Measurements from ENCODE around the gene SCRN3. TPM values are rescaled to one million over a fixed set of nuclear protein-coding genes. Genes with fewer than 3 reads are reported as not detected.
"Not testable (repeated sequence)": the region's sequence is repeated elsewhere in the genome, so short reads cannot be mapped to it uniquely, and the experiment has no call there.

SCRN3 gene
- total and polyA plus RNA-seq, 8 donors, result 4.3 to 39.7 (median 14.5) TPM

GRCh38 chr2:174385201-174385600 is 10.3 kb upstream of the SCRN3 start:
- intact Hi-C loops (cut with DNase I; ENCODE audit: low total_unique reads), result no loop called here
- H3K4me3 ChIP-seq, result no peak overlapping the region
- 86 to 93% (median 88%) methylated on average over 3 of the region's 3 CpGs for WGBS, 5 donors
- no peak overlapping the region for H3K27ac ChIP-seq
- DNase-seq, result no peak
- no peaks in the 10 kb centered on the region for H3K27me3 ChIP-seq
- peaks cover 7 to 91% (median 81%) of the 10 kb centered on the region in 4 donors for H3K36me3 ChIP-seq
- no peaks in the 10 kb centered on the region for H3K9me3 ChIP-seq
- no peak for TF ChIP-seq CTCF (IDR thresholded peaks at IDR 0.05)
- TF ChIP-seq POLR2A (IDR thresholded peaks at IDR 0.05), result no peak
- TF ChIP-seq POLR2AphosphoS5 (IDR thresholded peaks at IDR 0.05), result no peak
- H3K4me1 ChIP-seq, result peaks cover 0 to 16% (median 2%) of the 10 kb centered on the region in 4 donors

GRCh38 chr2:174388706-174389105 is 6.8 kb upstream of the SCRN3 start:
- H3K27me3 ChIP-seq; H3K4me3 ChIP-seq; H3K9me3 ChIP-seq; intact Hi-C loops (cut with DNase I; ENCODE audit: low total_unique reads); DNase-seq; H3K27ac ChIP-seq: not testable (repeated sequence)
- H3K36me3 ChIP-seq, result peaks cover 3 to 74% (median 64%) of the 10 kb centered on the region in 4 donors
- peaks cover under 1 to 37% (median 15%) of the 10 kb centered on the region in 4 donors for H3K4me1 ChIP-seq
- WGBS, 5 donors, result 87 to 96% (median 93%) methylated on average over 3 of the region's 3 CpGs

GRCh38 chr2:174389542-174389941 is 6.0 kb upstream of the SCRN3 start:
- intact Hi-C loops (cut with DNase I; ENCODE audit: low total_unique reads), result no loop called here
- DNase-seq, result no peak
- Histone ChIP-seq H3K36me3 (peaks cover 3 to 66% (median 59%) of the 10 kb centered on the region in 4 donors), H3K4me1 (peaks cover 9 to 39% (median 23%) of the 10 kb centered on the region in 4 donors), H3K9me3 (no peaks in the 10 kb centered on the region), H3K27me3 (no peaks in the 10 kb centered on the region), H3K27ac (no peak overlapping the region), H3K4me3 (no peak overlapping the region)
- 90 to 97% (median 94%) methylated on average over 6 of the region's 6 CpGs for WGBS, 5 donors
- TF ChIP-seq POLR2AphosphoS5 (IDR thresholded peaks at IDR 0.05) (no peak), CTCF (IDR thresholded peaks at IDR 0.05) (no peak), EP300 (IDR thresholded peaks at IDR 0.05) (no peak), POLR2A (IDR thresholded peaks at IDR 0.05) (no peak)

GRCh38 chr2:174390303-174390702 is 5.2 kb upstream of the SCRN3 start:
- Histone ChIP-seq H3K4me1 (peaks cover 12 to 39% (median 26%) of the 10 kb centered on the region in 4 donors), H3K36me3 (peaks cover 3 to 59% (median 53%) of the 10 kb centered on the region in 4 donors)
- H3K27me3 ChIP-seq; H3K4me3 ChIP-seq; H3K9me3 ChIP-seq; H3K27ac ChIP-seq; intact Hi-C loops (cut with DNase I; ENCODE audit: low total_unique reads); DNase-seq: not testable (repeated sequence)
- 92 to 99% (median 98%) methylated on average over 3 of the region's 3 CpGs for WGBS, 5 donors

GRCh38 chr2:174392706-174393105 is 2.8 kb upstream of the SCRN3 start:
- no peak for DNase-seq
- Histone ChIP-seq H3K27me3 (no peaks in the 10 kb centered on the region), H3K27ac (no peak overlapping the region), H3K4me1 (peaks cover 12 to 54% (median 36%) of the 10 kb centered on the region in 4 donors), H3K9me3 (no peaks in the 10 kb centered on the region), H3K4me3 (no peak overlapping the region), H3K36me3 (peaks cover 0 to 35% (median 29%) of the 10 kb centered on the region in 4 donors)
- intact Hi-C loops (cut with DNase I; ENCODE audit: low total_unique reads), result no loop called here
- no peak for TF ChIP-seq POLR2AphosphoS5 (IDR thresholded peaks at IDR 0.05)
- TF ChIP-seq CTCF (IDR thresholded peaks at IDR 0.05), result no peak
- TF ChIP-seq POLR2A (IDR thresholded peaks at IDR 0.05), result no peak
- no peak for TF ChIP-seq EP300 (IDR thresholded peaks at IDR 0.05)

All from stomach (tissue), 9 donors.